Testis (tissue), 5 donors: Measurements from ENCODE around the gene RFTN2. TPM values are rescaled to one million over a fixed set of nuclear protein-coding genes. Genes with fewer than 3 reads are reported as not detected.

Experiments used
- DNase-seq: peaks from one replicate; pipeline ENCODE4 v3.0.0-alpha.2; 2019
- H3K27ac ChIP-seq, 2 donors: fragments of 200-600 bp; sonication (generic); one replicate each; pipeline ENCODE4 v1.5.1; 2019
- H3K27me3 ChIP-seq: fragments of 200-600 bp; sonication (generic); one replicate; pipeline ENCODE4 v1.5.1; 2019
- H3K36me3 ChIP-seq: fragments of 200-600 bp; sonication (generic); one replicate; pipeline ENCODE4 v1.5.1; 2017; ENCODE audit warnings: low read depth; ENCODE audit errors: missing control alignments
- H3K4me1 ChIP-seq: fragments of 200-600 bp; sonication (generic); one replicate; pipeline ENCODE4 v1.5.1; 2019
- H3K4me3 ChIP-seq, 2 donors: fragments of 200-600 bp; sonication (generic); one replicate each; pipeline ENCODE4 v1.5.1; 2017 to 2019
- H3K9me3 ChIP-seq: fragments of 200-600 bp; sonication (generic); one replicate; pipeline ENCODE4 v1.5.1; 2017
- CTCF ChIP-seq, 3 experiments: fragments of 450-650 bp in 2 of 3; fragments of 200-600 bp in 1 of 3; sonication (generic) in 1 of 3; IDR thresholded peaks; one replicate each; pipeline ENCODE4 v1.5.1; 2016 to 2019; ENCODE audit warnings: antibody characterized with exemption in 3 of 3, mild to moderate bottlenecking in 2 of 3, moderate library complexity in 1 of 3
- POLR2A ChIP-seq: fragments of 450-650 bp; IDR thresholded peaks from one replicate; pipeline ENCODE4 v1.6.1; 2017; ENCODE audit warnings: antibody characterized with exemption, mild to moderate bottlenecking, moderate library complexity
- WGBS, 2 donors: methylation state at CpG; one replicate each; pipeline ENCODE4 v1.1.5; 2018; 5-methylcytosine and 5-hydroxymethylcytosine counted together
- intact Hi-C: fragments of 100-400 bp; cut with DNase I; formaldehyde crosslinking; loops from one replicate; pipeline ENCODE4 v1.15.1; 2023; ENCODE audit warnings: low total_unique reads
- long read RNA-seq, 2 donors: transcript quantifications; one replicate each; lab custom pipeline, GENCODE V29; 2026
- polyA plus RNA-seq: library from polyadenylated mRNA; stranded (reverse); fragments of 350-450 nt; fragmentation: Illumina TruSeq; extraction: RNeasy Lipid Tissue Mini Kit (QIAGEN cat#74804); gene quantifications from one replicate; pipeline ENCODE4 v1.2.3, GENCODE V29; 2014; ENCODE audit warnings: low read depth, low replicate concordance; ENCODE audit not compliant: insufficient read depth
- total RNA-seq, 2 donors: library from RNA; depleted of rRNA; stranded (reverse); fragments of >200 nt; gene quantifications; one replicate each; pipeline ENCODE4 v1.2.3, GENCODE V29; 2016

RFTN2 gene, protein sequence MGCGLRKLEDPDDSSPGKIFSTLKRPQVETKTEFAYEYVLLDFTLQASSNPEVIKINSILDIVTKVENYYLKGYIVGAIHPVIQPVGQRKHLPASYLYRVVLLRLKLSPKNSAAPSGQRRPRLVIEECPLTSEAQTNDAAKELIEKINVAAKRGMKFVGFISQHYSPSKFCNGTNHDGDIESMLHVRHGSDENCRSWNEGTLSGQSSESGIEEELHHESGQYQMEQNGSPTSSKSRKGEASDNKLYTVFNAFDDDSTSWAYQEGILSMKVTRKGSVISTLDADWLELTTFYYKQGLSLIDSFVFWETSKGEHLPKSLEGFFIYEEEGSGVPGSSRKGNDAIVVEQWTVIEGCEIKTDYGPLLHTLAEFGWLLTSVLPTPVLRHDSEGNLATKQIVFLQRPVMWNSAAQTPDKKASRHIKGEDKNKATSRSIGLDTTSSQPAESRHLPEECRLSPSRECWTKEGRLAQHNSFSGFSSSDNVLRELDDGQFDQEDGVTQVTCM
- total RNA-seq (10 to 100 TPM; 16.1 to 25.0 TPM), polyA plus RNA-seq (19.8 TPM)
- long read RNA-seq, donor 1, full-length matches to known transcripts: 5 of 5 reads
- long read RNA-seq, donor 1, partial matches to known transcripts: 0 of 5 reads
- long read RNA-seq, donor 1, other reads (novel, unspliced or antisense): 0 of 5 reads
- long read RNA-seq, donor 2, full-length matches to known transcripts: 2 of 2 reads
- long read RNA-seq, donor 2, partial matches to known transcripts: 0 of 2 reads
- long read RNA-seq, donor 2, other reads (novel, unspliced or antisense): 0 of 2 reads

- no peaks in the 10 kb centered on the region for H3K9me3 ChIP-seq
- TF ChIP-seq POLR2A: no peak
- no peak for TF ChIP-seq CTCF (IDR thresholded peaks at IDR 0.05)
- peak within 1 kb of the TSS; percentile 75 to 76 for H3K27ac ChIP-seq
- intact Hi-C loops: no loop called here
- no peak for DNase-seq
- peak within 1 kb of the TSS; percentile 15 to 35 for H3K4me3 ChIP-seq
- no peaks in the 10 kb centered on the region for H3K36me3 ChIP-seq
- no peaks in the 10 kb centered on the region for H3K27me3 ChIP-seq
- 33 to 44% methylated on average over 3 of the region's 3 CpGs for WGBS, 2 donors
- H3K4me1 ChIP-seq: no peaks in the 10 kb centered on the region
Measured at GRCh38 chr2:197675246-197675645, at the start of gene RFTN2. RFTN2 (minus strand) TSS chr2:197675587; CDS start chr2:197675458, 129 bp downstream.

GRCh38 chr2:197717863-197718262, 42.5 kb upstream of the RFTN2 start:
- no peaks in the 10 kb centered on the region for H3K36me3 ChIP-seq
- no peaks in the 10 kb centered on the region for H3K27me3 ChIP-seq
- no peaks in the 10 kb centered on the region for H3K9me3 ChIP-seq
- WGBS, 2 donors: 67 to 75% methylated on average over 2 of the region's 2 CpGs
- TF ChIP-seq CTCF (IDR thresholded peaks at IDR 0.05) (no peak), POLR2A (no peak)
- intact Hi-C loops: no loop called here
- DNase-seq: no peak
- H3K4me1 ChIP-seq: no peaks in the 10 kb centered on the region
- H3K27ac ChIP-seq: no peak overlapping the region
- peak overlapping the region in 1 of 2 donors; percentile 8 for H3K4me3 ChIP-seq

DNA sequence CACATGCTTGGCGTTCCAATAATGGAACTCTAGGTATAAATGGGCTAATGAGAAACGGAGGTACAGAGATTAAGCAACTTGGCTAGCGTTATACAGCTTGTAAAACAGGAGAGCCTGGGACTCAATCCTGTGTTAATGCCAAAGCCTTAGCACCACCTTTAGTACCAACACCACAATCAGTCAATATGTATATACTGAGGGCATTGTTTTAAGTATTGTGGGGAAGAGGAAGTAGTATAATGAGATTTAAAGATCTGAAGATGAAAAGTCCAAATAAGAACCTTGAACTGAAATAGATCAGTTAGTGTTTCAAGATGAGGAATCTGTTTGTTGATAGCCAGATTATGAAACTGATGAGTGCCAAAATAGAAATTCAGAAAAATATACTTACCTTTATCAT, 37.9 kb upstream of the RFTN2 start:
- Histone ChIP-seq H3K4me1 (no peaks in the 10 kb centered on the region), H3K36me3 (no peaks in the 10 kb centered on the region), H3K9me3 (no peaks in the 10 kb centered on the region), H3K27ac (no peak overlapping the region), H3K4me3 (no peak overlapping the region), H3K27me3 (no peaks in the 10 kb centered on the region)
- intact Hi-C loops: no loop called here
- 93% methylated on average over 3 of the region's 3 CpGs for WGBS, 2 donors
- no peak for DNase-seq
- TF ChIP-seq POLR2A (no peak), CTCF (IDR thresholded peaks at IDR 0.05) (no peak)

- Histone ChIP-seq H3K4me1 (peaks cover 13% of the 10 kb centered on the region), H3K36me3 (no peaks in the 10 kb centered on the region), H3K4me3 (no peak overlapping the region), H3K27me3 (no peaks in the 10 kb centered on the region), H3K9me3 (no peaks in the 10 kb centered on the region), H3K27ac (no peak overlapping the region)
- intact Hi-C loops: no loop called here
- TF ChIP-seq CTCF (IDR thresholded peaks at IDR 0.05) (no peak), POLR2A (no peak)
- no peak for DNase-seq
Measured at GRCh38 chr2:197711578-197711977, 36.2 kb upstream of the RFTN2 start.
